Keratinocyte (primary cell): ENCODE results near the gene AFAP1L1.

Experiments
- EZH2 ChIP-seq: IDR thresholded peaks from one replicate; pipeline ENCODE4 v1.6.1; 2012; ENCODE audit warnings: inconsistent platforms, mild to moderate bottlenecking, low read length, moderate library complexity
- TF ChIP-seq, protein P1 (sequence below), 3 experiments: IDR thresholded peaks in 1 of 3; conservative IDR thresholded peaks in 1 of 3; optimal IDR thresholded peaks in 1 of 3; 2 replicates in 2 of 3; 3 replicates in 1 of 3; pipeline versions ENCODE3 to v1.5.1; 2011; ENCODE audit warnings: low read length in 3 of 3, mild to moderate bottlenecking in 3 of 3, moderate library complexity in 2 of 3, control low read depth in 1 of 3, inconsistent platforms in 1 of 3; ENCODE audit not compliant: insufficient read depth in 2 of 3; ENCODE audit errors: extremely low read depth in 1 of 3

DNA sequence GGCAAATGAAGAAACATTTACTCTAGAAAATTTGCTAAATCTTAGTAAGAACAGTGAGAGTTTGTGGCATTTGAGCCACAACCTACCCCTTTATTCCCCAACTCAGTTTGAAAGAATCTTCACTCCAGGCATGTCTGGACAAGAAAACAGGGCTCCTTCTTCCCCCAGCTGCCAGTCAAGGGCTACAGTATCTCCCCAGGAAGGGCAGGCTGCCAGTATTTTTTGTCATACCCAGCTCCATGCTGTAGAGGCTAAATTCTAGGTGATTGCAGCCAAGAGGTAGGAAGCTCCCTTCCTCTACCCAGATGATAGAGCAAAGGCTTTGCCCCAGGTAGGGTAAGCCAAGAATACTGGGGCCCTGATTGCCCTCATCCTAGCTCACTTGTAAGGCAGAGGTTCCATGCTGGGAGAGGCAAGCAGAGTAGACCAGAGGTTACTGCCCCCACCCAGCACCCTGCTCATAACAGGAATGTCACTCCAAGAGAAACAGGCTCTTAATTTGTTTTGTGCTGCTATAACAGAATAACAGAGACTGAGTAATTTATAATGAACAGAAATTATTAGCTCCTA, 53.6 kb downstream of the AFAP1L1 start:
- TF ChIP-seq, protein P1, sequence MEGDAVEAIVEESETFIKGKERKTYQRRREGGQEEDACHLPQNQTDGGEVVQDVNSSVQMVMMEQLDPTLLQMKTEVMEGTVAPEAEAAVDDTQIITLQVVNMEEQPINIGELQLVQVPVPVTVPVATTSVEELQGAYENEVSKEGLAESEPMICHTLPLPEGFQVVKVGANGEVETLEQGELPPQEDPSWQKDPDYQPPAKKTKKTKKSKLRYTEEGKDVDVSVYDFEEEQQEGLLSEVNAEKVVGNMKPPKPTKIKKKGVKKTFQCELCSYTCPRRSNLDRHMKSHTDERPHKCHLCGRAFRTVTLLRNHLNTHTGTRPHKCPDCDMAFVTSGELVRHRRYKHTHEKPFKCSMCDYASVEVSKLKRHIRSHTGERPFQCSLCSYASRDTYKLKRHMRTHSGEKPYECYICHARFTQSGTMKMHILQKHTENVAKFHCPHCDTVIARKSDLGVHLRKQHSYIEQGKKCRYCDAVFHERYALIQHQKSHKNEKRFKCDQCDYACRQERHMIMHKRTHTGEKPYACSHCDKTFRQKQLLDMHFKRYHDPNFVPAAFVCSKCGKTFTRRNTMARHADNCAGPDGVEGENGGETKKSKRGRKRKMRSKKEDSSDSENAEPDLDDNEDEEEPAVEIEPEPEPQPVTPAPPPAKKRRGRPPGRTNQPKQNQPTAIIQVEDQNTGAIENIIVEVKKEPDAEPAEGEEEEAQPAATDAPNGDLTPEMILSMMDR (optimal IDR thresholded peaks at IDR 0.05 in 1 of 3, IDR thresholded peaks at IDR 0.05 in 1 of 3, conservative IDR thresholded peaks at IDR 0.05 in 1 of 3; ENCODE audit: extremely low read depth in 1 of 3, insufficient read depth in 2 of 3, low read length in 3 of 3), result no peak
- TF ChIP-seq EZH2, result no peak
